Neural progenitor cell (in vitro differentiated cells): ENCODE measurements around the gene ST6GAL1. TPM values are rescaled to one million over a fixed set of nuclear protein-coding genes. Genes with fewer than 3 reads are reported as not detected.

ENCODE experiments used
- DNase-seq: peaks from one replicate; pipeline ENCODE4 v3.0.0-alpha.2; 2016; ENCODE audit warnings: low spot score
- H2AFZ ChIP-seq: fragments of 200-600 bp; sonication (generic); replicated peaks from 2 replicates; pipeline ENCODE4 v1.6.1; 2016; ENCODE audit warnings: antibody characterized with exemption
- H3F3A ChIP-seq: fragments of 200-600 bp; sonication (generic); 2 replicates; pipeline ENCODE4 v1.6.1; 2016; ENCODE audit warnings: antibody characterized with exemption, low read depth
- H3K27ac ChIP-seq: fragments of 200-600 bp; sonication (generic); 2 replicates; pipeline ENCODE4 v1.5.1; 2016; ENCODE audit warnings: mild to moderate bottlenecking
- H3K27me3 ChIP-seq: fragments of 200-600 bp; sonication (generic); 2 replicates; pipeline ENCODE4 v1.6.1; 2016; ENCODE audit warnings: mild to moderate bottlenecking, moderate library complexity
- H3K36me3 ChIP-seq: fragments of 200-600 bp; sonication (generic); 2 replicates; pipeline ENCODE4 v1.5.1; 2016
- H3K4me1 ChIP-seq: fragments of 200-600 bp; sonication (generic); 2 replicates; pipeline ENCODE4 v1.6.1; 2016; ENCODE audit warnings: mixed run types
- H3K4me2 ChIP-seq: fragments of 200-600 bp; sonication (generic); 2 replicates; pipeline ENCODE4 v1.6.1; 2016
- H3K4me3 ChIP-seq: fragments of 200-600 bp; sonication (generic); 2 replicates; pipeline ENCODE4 v1.5.1; 2016
- H3K79me2 ChIP-seq: fragments of 200-600 bp; sonication (generic); 2 replicates; pipeline ENCODE4 v1.6.1; 2016; ENCODE audit warnings: low read depth
- H3K9ac ChIP-seq: fragments of 200-600 bp; sonication (generic); 2 replicates; pipeline ENCODE4 v1.6.1; 2016
- H3K9me3 ChIP-seq: fragments of 200-600 bp; sonication (generic); 2 replicates; pipeline ENCODE4 v1.5.1; 2016; ENCODE audit warnings: low read depth
- H4K20me1 ChIP-seq: fragments of 200-600 bp; sonication (generic); 2 replicates; pipeline ENCODE4 v1.6.1; 2016; ENCODE audit warnings: low read depth
- H3K27ac Mint-ChIP-seq: 3 replicates; pipeline ENCODE4 v1.8.0; 2021; ENCODE audit warnings: mixed read lengths
- H3K27me3 Mint-ChIP-seq: 2 replicates; pipeline ENCODE4 v1.8.0; 2022; ENCODE audit warnings: low read depth, mild to moderate bottlenecking, inconsistent platforms, moderate library complexity, mixed read lengths; ENCODE audit not compliant: insufficient read depth
- H3K36me3 Mint-ChIP-seq: 3 replicates; pipeline ENCODE4 v1.8.0; 2021; ENCODE audit warnings: mixed read lengths
- H3K4me1 Mint-ChIP-seq: 3 replicates; pipeline ENCODE4 v1.8.0; 2021; ENCODE audit warnings: mixed read lengths
- H3K4me3 Mint-ChIP-seq: 3 replicates; pipeline ENCODE4 v1.8.0; 2021; ENCODE audit warnings: mild to moderate bottlenecking, moderate library complexity, mixed read lengths
- H3K9me3 Mint-ChIP-seq: 3 replicates; pipeline ENCODE4 v1.8.0; 2020; ENCODE audit warnings: mixed read lengths
- EZH2 ChIP-seq: fragments of 200-600 bp; sonication (generic); IDR thresholded peaks from 2 replicates; pipeline ENCODE4 v1.6.1; 2017; ENCODE audit warnings: antibody characterized with exemption, mild to moderate bottlenecking, moderate library complexity
- EZH2phosphoT487 ChIP-seq: fragments of 200-600 bp; sonication (generic); IDR thresholded peaks from 2 replicates; pipeline ENCODE4 v1.6.1; 2017; ENCODE audit warnings: antibody characterized with exemption
- total RNA-seq: library from RNA; depleted of rRNA; stranded (reverse); fragments of >200 nt; gene quantifications from 2 replicates; pipeline ENCODE4 v1.2.3, GENCODE V29; 2015; ENCODE audit warnings: low replicate concordance
- TF ChIP-seq, protein P1 (sequence below): fragments of 200-600 bp; sonication (generic); IDR thresholded peaks from 2 replicates; pipeline ENCODE4 v1.5.1; 2017; ENCODE audit warnings: antibody characterized with exemption, mild to moderate bottlenecking

ST6GAL1 gene
- total RNA-seq, 1 donor from 2014 or later = 27.3 TPM

DNA sequence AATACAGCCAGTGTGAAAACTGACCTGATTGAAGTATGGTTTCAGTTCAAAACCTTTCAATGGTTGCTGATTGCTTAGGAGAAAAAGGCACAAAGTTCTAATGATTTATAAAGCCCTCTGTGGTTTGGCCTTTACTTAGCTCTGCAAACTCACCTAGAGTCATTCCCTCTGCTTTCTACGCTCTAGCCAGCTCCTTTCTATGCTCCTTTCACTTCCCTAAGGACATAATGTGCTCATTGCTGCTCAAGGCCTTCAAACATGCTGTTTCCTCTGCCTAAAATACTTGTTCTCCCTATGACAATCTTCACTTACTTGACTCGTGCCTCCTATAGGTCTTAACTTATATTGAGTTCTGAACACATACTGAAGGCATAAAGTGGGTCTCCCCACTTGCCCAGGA, 190.0 kb downstream of the ST6GAL1 start:
- Mint-ChIP-seq H3K36me3 (no peaks in the 10 kb centered on the region), H3K9me3 (no peaks in the 10 kb centered on the region), H3K27me3 (peaks cover 4% of the 10 kb centered on the region), H3K27ac (no peak overlapping the region), H3K4me3 (no peak overlapping the region), H3K4me1 (no peaks in the 10 kb centered on the region)
- Histone ChIP-seq H3K4me2 (no peak overlapping the region), H3K79me2 (no peaks in the 10 kb centered on the region), H3K9ac (no peak overlapping the region), H3K9me3 (no peaks in the 10 kb centered on the region), H3K27ac (no peak overlapping the region), H3K4me1 (no peaks in the 10 kb centered on the region), H2AFZ (no peak overlapping the region), H3K4me3 (no peak overlapping the region), H4K20me1 (no peaks in the 10 kb centered on the region), H3K36me3 (no peaks in the 10 kb centered on the region), H3F3A (no peaks in the 10 kb centered on the region), H3K27me3 (no peaks in the 10 kb centered on the region)
- TF ChIP-seq EZH2phosphoT487 (no peak), EZH2 (no peak)
- TF ChIP-seq, protein P1, sequence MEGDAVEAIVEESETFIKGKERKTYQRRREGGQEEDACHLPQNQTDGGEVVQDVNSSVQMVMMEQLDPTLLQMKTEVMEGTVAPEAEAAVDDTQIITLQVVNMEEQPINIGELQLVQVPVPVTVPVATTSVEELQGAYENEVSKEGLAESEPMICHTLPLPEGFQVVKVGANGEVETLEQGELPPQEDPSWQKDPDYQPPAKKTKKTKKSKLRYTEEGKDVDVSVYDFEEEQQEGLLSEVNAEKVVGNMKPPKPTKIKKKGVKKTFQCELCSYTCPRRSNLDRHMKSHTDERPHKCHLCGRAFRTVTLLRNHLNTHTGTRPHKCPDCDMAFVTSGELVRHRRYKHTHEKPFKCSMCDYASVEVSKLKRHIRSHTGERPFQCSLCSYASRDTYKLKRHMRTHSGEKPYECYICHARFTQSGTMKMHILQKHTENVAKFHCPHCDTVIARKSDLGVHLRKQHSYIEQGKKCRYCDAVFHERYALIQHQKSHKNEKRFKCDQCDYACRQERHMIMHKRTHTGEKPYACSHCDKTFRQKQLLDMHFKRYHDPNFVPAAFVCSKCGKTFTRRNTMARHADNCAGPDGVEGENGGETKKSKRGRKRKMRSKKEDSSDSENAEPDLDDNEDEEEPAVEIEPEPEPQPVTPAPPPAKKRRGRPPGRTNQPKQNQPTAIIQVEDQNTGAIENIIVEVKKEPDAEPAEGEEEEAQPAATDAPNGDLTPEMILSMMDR = no peak
- no peak for DNase-seq

DNA sequence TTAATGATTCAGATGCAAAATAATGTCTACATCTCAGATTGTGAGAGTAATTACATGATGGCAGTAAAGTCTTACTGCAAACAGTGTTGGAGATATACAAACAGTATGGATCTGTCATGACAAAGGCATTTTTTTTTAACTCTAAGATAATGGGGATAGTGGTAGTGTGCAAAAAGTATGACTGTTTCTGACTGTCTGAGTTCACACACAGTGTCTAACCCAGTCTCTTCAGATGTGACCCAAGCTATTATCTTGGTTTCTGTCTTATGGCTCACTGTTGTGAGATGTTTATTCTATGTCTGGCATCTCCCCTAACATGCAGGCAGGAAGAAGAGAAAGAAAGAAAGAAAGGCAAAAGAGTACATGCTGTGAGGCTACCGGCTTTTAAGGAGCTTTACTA, 191.9 kb downstream of the ST6GAL1 start:
- Histone ChIP-seq H3K4me1 (no peaks in the 10 kb centered on the region), H3K4me2 (no peak overlapping the region), H3K27me3 (no peaks in the 10 kb centered on the region), H3K79me2 (no peaks in the 10 kb centered on the region), H3K27ac (no peak overlapping the region), H2AFZ (no peak overlapping the region), H3F3A (no peaks in the 10 kb centered on the region), H3K4me3 (no peak overlapping the region), H3K9ac (no peak overlapping the region), H3K9me3 (no peaks in the 10 kb centered on the region), H3K36me3 (no peaks in the 10 kb centered on the region), H4K20me1 (no peaks in the 10 kb centered on the region)
- H3K27ac Mint-ChIP-seq = no peak overlapping the region
- no peak overlapping the region for H3K4me3 Mint-ChIP-seq
- H3K27me3 Mint-ChIP-seq = peaks cover 3% of the 10 kb centered on the region
- peaks cover 2% of the 10 kb centered on the region for H3K36me3 Mint-ChIP-seq
- no peak for DNase-seq
- TF ChIP-seq, protein P1 = no peak
- TF ChIP-seq EZH2 (no peak), EZH2phosphoT487 (no peak)
- peaks cover 3% of the 10 kb centered on the region for H3K9me3 Mint-ChIP-seq
- no peaks in the 10 kb centered on the region for H3K4me1 Mint-ChIP-seq

DNA sequence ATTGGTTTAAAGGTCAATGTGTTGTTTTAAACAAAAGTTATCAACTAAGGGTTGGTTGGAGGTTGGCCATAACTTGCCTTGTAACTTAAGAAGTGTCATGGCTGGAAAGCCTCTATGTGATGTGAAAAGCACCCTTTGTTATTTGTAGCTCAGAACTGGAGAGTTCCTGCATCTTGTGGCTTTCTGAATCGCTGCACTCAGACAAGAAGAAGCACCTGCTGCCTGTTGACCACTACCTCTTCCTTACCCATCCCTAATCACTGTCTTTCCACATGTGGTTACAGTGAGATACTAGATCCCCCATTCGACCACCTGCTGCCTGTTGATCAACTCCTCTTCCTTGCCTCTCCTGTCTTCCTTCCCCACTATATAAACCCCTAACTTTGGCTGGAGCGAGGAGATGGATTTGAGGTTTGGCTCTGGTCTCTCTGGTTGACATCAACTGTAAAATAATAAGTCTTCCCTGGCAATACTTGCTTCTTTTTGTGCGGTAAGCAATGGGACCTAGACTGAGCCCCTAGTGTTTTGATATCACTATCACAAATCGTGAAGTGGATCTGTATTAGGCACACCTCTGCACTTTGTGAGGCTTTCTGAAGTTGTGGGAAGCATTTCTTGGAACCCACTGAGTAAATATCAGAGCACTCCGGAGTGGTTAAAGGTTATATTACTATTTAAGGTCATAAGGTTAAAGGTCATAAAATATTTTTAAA, 195.1 kb downstream of the ST6GAL1 start:
- Histone ChIP-seq H3K4me2 (no peak overlapping the region), H3K27me3 (no peaks in the 10 kb centered on the region), H3K27ac (no peak overlapping the region), H3K36me3 (no peaks in the 10 kb centered on the region), H3K9me3 (no peaks in the 10 kb centered on the region), H3F3A (no peaks in the 10 kb centered on the region), H3K4me1 (no peaks in the 10 kb centered on the region), H3K4me3 (no peak overlapping the region), H3K79me2 (no peaks in the 10 kb centered on the region), H4K20me1 (no peaks in the 10 kb centered on the region), H3K9ac (no peak overlapping the region), H2AFZ (no peak overlapping the region)
- peaks cover 3% of the 10 kb centered on the region for H3K9me3 Mint-ChIP-seq
- DNase-seq = no peak
- no peak overlapping the region for H3K27ac Mint-ChIP-seq
- H3K4me3 Mint-ChIP-seq = no peak overlapping the region
- H3K36me3 Mint-ChIP-seq = peaks cover 7% of the 10 kb centered on the region
- no peaks in the 10 kb centered on the region for H3K4me1 Mint-ChIP-seq
- TF ChIP-seq, protein P1 = no peak
- no peak for TF ChIP-seq EZH2phosphoT487
- TF ChIP-seq EZH2 = no peak
- peaks cover 2% of the 10 kb centered on the region for H3K27me3 Mint-ChIP-seq

Other genes with a start within 250 kb of the ST6GAL1 start
- not detected in 2 replicates for gene KNG1, start 213.2 kb upstream of the ST6GAL1 start, total RNA-seq
- 841 and 1,764 TPM in 2 replicates for gene EIF4A2, start 146.9 kb upstream of the ST6GAL1 start, total RNA-seq
- gene RFC4, start 124.0 kb upstream of the ST6GAL1 start, total RNA-seq = 127 and 187 TPM in 2 replicates
- gene ADIPOQ, start 87.8 kb upstream of the ST6GAL1 start, total RNA-seq = not detected in 2 replicates
- 49.1 and 52.3 TPM in 2 replicates for gene RPL39L, start 209.0 kb downstream of the ST6GAL1 start, total RNA-seq